SK-N-SH (cell line): Measurements from ENCODE around the gene ABHD16A. TPM values are rescaled to one million over a fixed set of nuclear protein-coding genes. Genes with fewer than 3 reads are reported as not detected.

Experiments
- CTCF ChIA-PET: fragments of 300-600, 350-600 bp; formaldehyde crosslinking; extraction: SDS; loops from one replicate; lab custom pipeline; 2021; lab: Yijun Ruan, JAX
- POLR2A ChIA-PET: fragments of 350-600 bp; sonication (Branson Sonifier 250); formaldehyde crosslinking; extraction: SDS; loops from one replicate; lab custom pipeline; 2020; ENCODE audit warnings: antibody characterized with exemption, inconsistent platforms; lab: Yijun Ruan, JAX
- DNase-seq: peaks from one replicate; pipeline ENCODE4 v3.0.0; 2012
- H2AFZ ChIP-seq: fragments of 200-600 bp; sonication (generic); 2 replicates; pipeline ENCODE4 v1.8.1; 2016; ENCODE audit warnings: antibody characterized with exemption, mild to moderate bottlenecking, low read depth
- H3F3A ChIP-seq: fragments of 200-600 bp; sonication (generic); replicated peaks from 2 replicates; pipeline ENCODE3; 2016; ENCODE audit warnings: antibody characterized with exemption, mild to moderate bottlenecking; ENCODE audit not compliant: insufficient read depth
- H3K27ac ChIP-seq, 2 experiments: fragments of 200-500 bp in 1 of 2; fragments of 200-600 bp in 1 of 2; sonication (Bioruptor generic) in 1 of 2; sonication (generic), shearing (Covaris generic) in 1 of 2; 2 replicates each; pipeline versions ENCODE4 v1.5.1 to v1.6.1; 2014 to 2016; ENCODE audit warnings: low read depth in 2 of 2, inconsistent platforms in 1 of 2, low read length in 1 of 2, mild to moderate bottlenecking in 1 of 2, mixed read lengths in 1 of 2
- H3K27me3 ChIP-seq: fragments of 200-600 bp; sonication (generic), shearing (Covaris generic); 2 replicates; pipeline ENCODE4 v1.6.1; 2016; ENCODE audit warnings: mixed run types; ENCODE audit not compliant: insufficient read depth
- H3K36me3 ChIP-seq, 2 experiments: fragments of 200-500 bp in 1 of 2; fragments of 200-600 bp in 1 of 2; sonication (Bioruptor generic) in 1 of 2; sonication (generic) in 1 of 2; replicated peaks in 1 of 2; 2 replicates each; pipeline versions ENCODE3 to v1.5.1; 2014 to 2016; ENCODE audit warnings: low read length in 1 of 2, mild to moderate bottlenecking in 1 of 2; ENCODE audit not compliant: insufficient read depth in 2 of 2, control insufficient read depth in 1 of 2
- H3K4me1 ChIP-seq, 2 experiments: fragments of 200-500 bp in 1 of 2; fragments of 200-600 bp in 1 of 2; sonication (Bioruptor generic) in 1 of 2; sonication (generic), shearing (Covaris generic) in 1 of 2; 2 replicates each; pipeline versions ENCODE4 v1.5.1 to v1.6.1; 2014 to 2016; ENCODE audit warnings: low read depth in 1 of 2, low read length in 1 of 2, mixed run types in 1 of 2; ENCODE audit not compliant: insufficient read depth in 2 of 2, control insufficient read depth in 1 of 2
- H3K4me2 ChIP-seq: fragments of 200-600 bp; sonication (generic), shearing (Covaris generic); 2 replicates; pipeline ENCODE4 v1.6.1; 2017; ENCODE audit warnings: mixed run types
- H3K4me3 ChIP-seq, 2 experiments: fragments of 200-500 bp in 1 of 2; fragments of 200-600 bp in 1 of 2; sonication (Bioruptor generic) in 1 of 2; sonication (generic), shearing (Covaris generic) in 1 of 2; 2 replicates each; pipeline versions ENCODE4 v1.5.1 to v1.8.1; 2014 to 2016; ENCODE audit warnings: low read depth in 2 of 2, inconsistent platforms in 1 of 2, low read length in 1 of 2, mild to moderate bottlenecking in 1 of 2, mixed read lengths in 1 of 2, moderate library complexity in 1 of 2
- H3K79me2 ChIP-seq: fragments of 200-600 bp; sonication (generic); 2 replicates; pipeline ENCODE4 v1.8.1; 2017; ENCODE audit warnings: mild to moderate bottlenecking; ENCODE audit not compliant: insufficient read depth
- H3K9ac ChIP-seq: fragments of 200-600 bp; sonication (generic); 2 replicates; pipeline ENCODE4 v1.6.1; 2017; ENCODE audit warnings: mixed run types
- H3K9me2 ChIP-seq: fragments of 200-600 bp; sonication (generic); 2 replicates; pipeline ENCODE4 v1.6.1; 2017; ENCODE audit warnings: mixed run types
- H3K9me3 ChIP-seq: fragments of 200-600 bp; sonication (generic); 2 replicates; pipeline ENCODE4 v1.6.1; 2017; ENCODE audit warnings: mixed run types, mild to moderate bottlenecking, moderate library complexity
- H4K20me1 ChIP-seq: fragments of 200-600 bp; sonication (generic); 2 replicates; pipeline ENCODE4 v1.6.1; 2017; ENCODE audit warnings: mild to moderate bottlenecking, mixed run types; ENCODE audit not compliant: insufficient read depth
- ELF1 ChIP-seq: IDR thresholded peaks from 2 replicates; pipeline ENCODE4 v1.4.0; 2012
- NFIC ChIP-seq: IDR thresholded peaks from 2 replicates; pipeline ENCODE4 v1.4.0; 2012; ENCODE audit warnings: borderline replicate concordance
- SIN3A ChIP-seq: IDR thresholded peaks from 2 replicates; pipeline ENCODE4 v1.6.1; 2012; ENCODE audit warnings: low read depth, mild to moderate bottlenecking, low read length, moderate library complexity, borderline replicate concordance
- TCF12 ChIP-seq: IDR thresholded peaks from 2 replicates; pipeline ENCODE4 v1.4.0; 2012
- TEAD4 ChIP-seq: IDR thresholded peaks from 2 replicates; pipeline ENCODE4 v1.4.0; 2012; ENCODE audit warnings: mild to moderate bottlenecking, borderline replicate concordance; ENCODE audit not compliant: insufficient read depth
- YY1 ChIP-seq: IDR thresholded peaks from 2 replicates; pipeline ENCODE4 v1.4.0; 2012; ENCODE audit warnings: low read depth, mild to moderate bottlenecking
- WGBS: methylation state at CpG from one replicate; pipeline ENCODE4 v1.1.6; 2017; ENCODE audit warnings: low lambda C conversion rate; 5-methylcytosine and 5-hydroxymethylcytosine counted together
- polyA plus RNA-seq, 3 experiments: library from polyadenylated mRNA; depleted of rRNA; stranded (reverse); fragments of >200 nt; gene quantifications; 2 replicates each; pipeline ENCODE4 v1.2.3, GENCODE V29; 2012
- TF ChIP-seq, protein P1 (sequence below): IDR thresholded peaks from 2 replicates; pipeline ENCODE4 v1.4.0; 2012; ENCODE audit warnings: low read depth, borderline replicate concordance
- TF ChIP-seq, protein P2 (sequence below): IDR thresholded peaks from 2 replicates; pipeline ENCODE4 v1.4.0; 2012; ENCODE audit warnings: low read depth
- TF ChIP-seq, protein P3 (sequence below): IDR thresholded peaks from 2 replicates; pipeline ENCODE4; 2012
- TF ChIP-seq, protein P4 (sequence below): fragments of 150-350 bp; IDR thresholded peaks from 2 replicates; pipeline ENCODE4 v1.6.1; 2016; ENCODE audit warnings: mild to moderate bottlenecking, low read depth, low read length
- TF ChIP-seq, protein P5 (sequence below): IDR thresholded peaks from 2 replicates; pipeline ENCODE4 v1.6.1; 2012; ENCODE audit warnings: mild to moderate bottlenecking, low read depth, low read length, moderate library complexity

ABHD16A gene
- polyA plus RNA-seq, 1 of the 3 experiments (the other 2 are of a cell fraction), result 49.3 TPM

DNA sequence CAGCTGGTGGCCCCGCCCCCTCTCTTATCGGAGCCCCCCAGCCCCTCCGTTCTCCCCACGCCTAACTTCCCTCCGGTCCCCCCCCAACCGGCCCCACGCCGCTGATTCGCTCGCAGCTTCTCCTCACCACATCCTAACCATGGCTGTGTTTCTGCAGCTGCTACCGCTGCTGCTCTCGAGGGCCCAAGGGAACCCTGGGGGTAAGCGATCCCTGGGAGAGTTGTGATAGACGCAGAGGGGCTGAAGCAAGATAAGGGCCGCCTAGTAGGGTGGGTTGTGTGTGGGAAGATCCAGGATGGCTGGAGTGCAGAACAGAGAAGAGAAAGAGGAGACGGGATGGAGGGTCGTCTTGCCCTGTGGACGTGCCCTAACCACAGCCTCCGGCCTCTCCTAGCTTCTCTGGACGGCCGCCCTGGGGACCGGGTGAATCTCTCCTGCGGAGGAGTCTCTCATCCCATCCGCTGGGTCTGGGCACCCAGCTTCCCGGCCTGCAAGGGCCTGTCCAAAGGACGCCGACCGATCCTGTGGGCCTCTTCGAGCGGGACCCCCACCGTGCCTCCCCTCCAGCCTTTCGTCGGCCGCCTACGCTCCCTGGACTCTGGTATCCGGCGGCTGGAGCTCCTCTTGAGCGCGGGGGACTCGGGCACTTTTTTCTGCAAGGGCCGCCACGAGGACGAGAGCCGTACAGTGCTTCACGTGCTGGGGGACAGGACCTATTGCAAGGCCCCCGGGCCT is 20.3 kb upstream of the ABHD16A start, which contains the start of gene MPIG6B:
MPIG6B (plus strand) TSS at position 129 of the 735 bp plus-strand sequence; CDS start at position 140, 11 bp downstream.
- CTCF ChIA-PET, result interaction anchor here (0.9 to 1.6 kb wide), 4 partner anchors 9 to 72 kb away, joined by 3 to 4 read pairs (median 4); partner anchors contain the start of gene VARS1
- 89% methylated on average over 43 of the region's 46 CpGs for WGBS

More for the DNA sequence above, 20.3 kb upstream of the ABHD16A start, which contains the start of gene MPIG6B:
- Histone ChIP-seq H3K9me2 (no peaks in the 10 kb centered on the region), H3K27ac (no peak within 1 kb of the TSS), H2AFZ (no peak within 1 kb of the TSS), H3K4me1 (peaks cover 0 to 1% of the 10 kb centered on the region in 2 experiments; a peak in 1 of 4 replicates), H3K27me3 (no peaks in the 10 kb centered on the region), H3K4me3 (no peak within 1 kb of the TSS), H3F3A (no peaks in the 10 kb centered on the region), H4K20me1 (no peaks in the 10 kb centered on the region), H3K4me2 (no peak within 1 kb of the TSS)
- POLR2A ChIA-PET, result no interaction called here
- TF ChIP-seq, protein P1, sequence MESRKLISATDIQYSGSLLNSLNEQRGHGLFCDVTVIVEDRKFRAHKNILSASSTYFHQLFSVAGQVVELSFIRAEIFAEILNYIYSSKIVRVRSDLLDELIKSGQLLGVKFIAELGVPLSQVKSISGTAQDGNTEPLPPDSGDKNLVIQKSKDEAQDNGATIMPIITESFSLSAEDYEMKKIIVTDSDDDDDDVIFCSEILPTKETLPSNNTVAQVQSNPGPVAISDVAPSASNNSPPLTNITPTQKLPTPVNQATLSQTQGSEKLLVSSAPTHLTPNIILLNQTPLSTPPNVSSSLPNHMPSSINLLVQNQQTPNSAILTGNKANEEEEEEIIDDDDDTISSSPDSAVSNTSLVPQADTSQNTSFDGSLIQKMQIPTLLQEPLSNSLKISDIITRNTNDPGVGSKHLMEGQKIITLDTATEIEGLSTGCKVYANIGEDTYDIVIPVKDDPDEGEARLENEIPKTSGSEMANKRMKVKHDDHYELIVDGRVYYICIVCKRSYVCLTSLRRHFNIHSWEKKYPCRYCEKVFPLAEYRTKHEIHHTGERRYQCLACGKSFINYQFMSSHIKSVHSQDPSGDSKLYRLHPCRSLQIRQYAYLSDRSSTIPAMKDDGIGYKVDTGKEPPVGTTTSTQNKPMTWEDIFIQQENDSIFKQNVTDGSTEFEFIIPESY, result no peak
- TF ChIP-seq YY1, result no peak
- no peak for TF ChIP-seq SIN3A
- TF ChIP-seq TCF12, result no peak
- TF ChIP-seq, protein P2, sequence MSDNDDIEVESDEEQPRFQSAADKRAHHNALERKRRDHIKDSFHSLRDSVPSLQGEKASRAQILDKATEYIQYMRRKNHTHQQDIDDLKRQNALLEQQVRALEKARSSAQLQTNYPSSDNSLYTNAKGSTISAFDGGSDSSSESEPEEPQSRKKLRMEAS, result no peak
- TF ChIP-seq, protein P3, sequence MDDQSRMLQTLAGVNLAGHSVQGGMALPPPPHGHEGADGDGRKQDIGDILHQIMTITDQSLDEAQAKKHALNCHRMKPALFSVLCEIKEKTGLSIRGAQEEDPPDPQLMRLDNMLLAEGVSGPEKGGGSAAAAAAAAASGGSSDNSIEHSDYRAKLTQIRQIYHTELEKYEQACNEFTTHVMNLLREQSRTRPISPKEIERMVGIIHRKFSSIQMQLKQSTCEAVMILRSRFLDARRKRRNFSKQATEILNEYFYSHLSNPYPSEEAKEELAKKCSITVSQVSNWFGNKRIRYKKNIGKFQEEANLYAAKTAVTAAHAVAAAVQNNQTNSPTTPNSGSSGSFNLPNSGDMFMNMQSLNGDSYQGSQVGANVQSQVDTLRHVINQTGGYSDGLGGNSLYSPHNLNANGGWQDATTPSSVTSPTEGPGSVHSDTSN, result no peak
- TF ChIP-seq, protein P4, sequence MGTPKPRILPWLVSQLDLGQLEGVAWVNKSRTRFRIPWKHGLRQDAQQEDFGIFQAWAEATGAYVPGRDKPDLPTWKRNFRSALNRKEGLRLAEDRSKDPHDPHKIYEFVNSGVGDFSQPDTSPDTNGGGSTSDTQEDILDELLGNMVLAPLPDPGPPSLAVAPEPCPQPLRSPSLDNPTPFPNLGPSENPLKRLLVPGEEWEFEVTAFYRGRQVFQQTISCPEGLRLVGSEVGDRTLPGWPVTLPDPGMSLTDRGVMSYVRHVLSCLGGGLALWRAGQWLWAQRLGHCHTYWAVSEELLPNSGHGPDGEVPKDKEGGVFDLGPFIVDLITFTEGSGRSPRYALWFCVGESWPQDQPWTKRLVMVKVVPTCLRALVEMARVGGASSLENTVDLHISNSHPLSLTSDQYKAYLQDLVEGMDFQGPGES, result no peak
- TF ChIP-seq TEAD4, result no peak
- TF ChIP-seq NFIC, result no peak
- no peak for TF ChIP-seq ELF1
- TF ChIP-seq, protein P5, sequence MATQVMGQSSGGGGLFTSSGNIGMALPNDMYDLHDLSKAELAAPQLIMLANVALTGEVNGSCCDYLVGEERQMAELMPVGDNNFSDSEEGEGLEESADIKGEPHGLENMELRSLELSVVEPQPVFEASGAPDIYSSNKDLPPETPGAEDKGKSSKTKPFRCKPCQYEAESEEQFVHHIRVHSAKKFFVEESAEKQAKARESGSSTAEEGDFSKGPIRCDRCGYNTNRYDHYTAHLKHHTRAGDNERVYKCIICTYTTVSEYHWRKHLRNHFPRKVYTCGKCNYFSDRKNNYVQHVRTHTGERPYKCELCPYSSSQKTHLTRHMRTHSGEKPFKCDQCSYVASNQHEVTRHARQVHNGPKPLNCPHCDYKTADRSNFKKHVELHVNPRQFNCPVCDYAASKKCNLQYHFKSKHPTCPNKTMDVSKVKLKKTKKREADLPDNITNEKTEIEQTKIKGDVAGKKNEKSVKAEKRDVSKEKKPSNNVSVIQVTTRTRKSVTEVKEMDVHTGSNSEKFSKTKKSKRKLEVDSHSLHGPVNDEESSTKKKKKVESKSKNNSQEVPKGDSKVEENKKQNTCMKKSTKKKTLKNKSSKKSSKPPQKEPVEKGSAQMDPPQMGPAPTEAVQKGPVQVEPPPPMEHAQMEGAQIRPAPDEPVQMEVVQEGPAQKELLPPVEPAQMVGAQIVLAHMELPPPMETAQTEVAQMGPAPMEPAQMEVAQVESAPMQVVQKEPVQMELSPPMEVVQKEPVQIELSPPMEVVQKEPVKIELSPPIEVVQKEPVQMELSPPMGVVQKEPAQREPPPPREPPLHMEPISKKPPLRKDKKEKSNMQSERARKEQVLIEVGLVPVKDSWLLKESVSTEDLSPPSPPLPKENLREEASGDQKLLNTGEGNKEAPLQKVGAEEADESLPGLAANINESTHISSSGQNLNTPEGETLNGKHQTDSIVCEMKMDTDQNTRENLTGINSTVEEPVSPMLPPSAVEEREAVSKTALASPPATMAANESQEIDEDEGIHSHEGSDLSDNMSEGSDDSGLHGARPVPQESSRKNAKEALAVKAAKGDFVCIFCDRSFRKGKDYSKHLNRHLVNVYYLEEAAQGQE, result no peak
- TF ChIP-seq, all 33 proteins: peak for 0
- DNase-seq, result no peak
- peaks cover 20 to 26% of the 10 kb centered on the region in 2 experiments for H3K36me3 ChIP-seq
- H3K79me2 ChIP-seq, result peaks cover 2% of the 10 kb centered on the region; the same call in 1 of the 2 replicates
- H3K9ac ChIP-seq, result no peak within 1 kb of the TSS
- H3K9me3 ChIP-seq, result no peaks in the 10 kb centered on the region
